Left ventricle myocardium superior (tissue), 1 donor: ENCODE results near the gene RSBN1L. TPM values are rescaled to one million over a fixed set of nuclear protein-coding genes. Genes with fewer than 3 reads are reported as not detected.
A peak's percentile ranks its signal among the peaks of the same experiment; 100 is the strongest.
"Not testable (repeated sequence)": the region's sequence is repeated elsewhere in the genome, so short reads cannot be mapped to it uniquely, and the experiment has no call there.

Source experiments
- ATAC-seq: fragments of 200-7000 bp; cut with Tn5 transposase; one replicate; pipeline ENCODE4 v1.9.1; 2020; ENCODE audit warnings: mild to moderate bottlenecking, moderate library complexity
- DNase-seq: peaks from one replicate; pipeline ENCODE4 v3.0.0-alpha.2; 2020
- intact Hi-C: fragments of 100-400 bp; cut with micrococcal nuclease; formaldehyde crosslinking; loops from one replicate; pipeline ENCODE4 v1.11.0; 2022
- total RNA-seq: library from RNA; stranded (reverse); fragmentation: NEBNext Ultra II Directional; extraction: Animal tissue kit (Norgen Biotek cat#: 25700); gene quantifications from one replicate; pipeline ENCODE4 v1.2.1, GENCODE V29; 2021
- donor health status: DM: no; HTN: yes; CAD: no; lungs with severe emphysema.

RSBN1L gene
- total RNA-seq, 1 donor from 2014 or later = 10.1 TPM

- intact Hi-C loops = no loop called here
- ATAC-seq (peak; percentile 68), DNase-seq (no peak)
Observed at GRCh38 chr7:77685233-77685632, 11.0 kb upstream of the RSBN1L start.

- no peak for ATAC-seq
- no peak for DNase-seq
- intact Hi-C loops = no loop called here
Observed at GRCh38 chr7:77687100-77687746, 9.0 kb upstream of the RSBN1L start.

GRCh38 chr7:77687747-77688144 is 8.5 kb upstream of the RSBN1L start:
- intact Hi-C loops = no loop called here
- no peak for ATAC-seq
- DNase-seq = no peak

GRCh38 chr7:77690289-77690688 is 6.0 kb upstream of the RSBN1L start:
- no peak for DNase-seq
- intact Hi-C loops = no loop called here
- ATAC-seq = no peak

GRCh38 chr7:77691892-77692491 is 4.3 kb upstream of the RSBN1L start:
- intact Hi-C loops = no loop called here
- DNase-seq = no peak

GRCh38 chr7:77693830-77694583 is 2.3 kb upstream of the RSBN1L start:
- intact Hi-C loops = no loop called here
- DNase-seq = no peak
- ATAC-seq = no peak

More at GRCh38 chr7:77691892-77692491, 4.3 kb upstream of the RSBN1L start:
- ATAC-seq = no peak

- peak; percentile 74 for DNase-seq
- intact Hi-C loops = no loop called here
Observed at GRCh38 chr7:77696643-77697534, 630 bp downstream of the RSBN1L start.

GRCh38 chr7:77697535-77697831 is 1.2 kb downstream of the RSBN1L start:
- peak; percentile 52 for DNase-seq
- peak; percentile 52 for ATAC-seq
- intact Hi-C loops = no loop called here

More at GRCh38 chr7:77696643-77697534, 630 bp downstream of the RSBN1L start:
- peak; percentile 76 for ATAC-seq

- DNase-seq (no peak), ATAC-seq (no peak)
- intact Hi-C loops = no loop called here
Observed at GRCh38 chr7:77698042-77698625, 1.9 kb downstream of the RSBN1L start.

- no peak for DNase-seq
- ATAC-seq = no peak
- intact Hi-C loops = no loop called here
Observed at GRCh38 chr7:77699056-77699455, 2.8 kb downstream of the RSBN1L start.

GRCh38 chr7:77702513-77702912 is 6.3 kb downstream of the RSBN1L start:
- intact Hi-C loops = no loop called here
- DNase-seq = no peak
- no peak for ATAC-seq

GRCh38 chr7:77702968-77703472 is 6.8 kb downstream of the RSBN1L start:
- no peak for DNase-seq
- intact Hi-C loops = no loop called here
- ATAC-seq = no peak

GRCh38 chr7:77703669-77704068 is 7.4 kb downstream of the RSBN1L start:
- ATAC-seq, intact Hi-C loops, DNase-seq: not testable (repeated sequence)

- intact Hi-C loops = no loop called here
- DNase-seq = no peak
- ATAC-seq = no peak
Observed at GRCh38 chr7:77707504-77707992, 11.3 kb downstream of the RSBN1L start.

GRCh38 chr7:77710067-77710466 is 13.8 kb downstream of the RSBN1L start:
- ATAC-seq = no peak
- no peak for DNase-seq
- intact Hi-C loops = no loop called here

GRCh38 chr7:77710861-77711260 is 14.6 kb downstream of the RSBN1L start:
- intact Hi-C loops = no loop called here
- ATAC-seq (no peak), DNase-seq (no peak)

- DNase-seq = no peak
- ATAC-seq = no peak
- intact Hi-C loops = no loop called here
Observed at GRCh38 chr7:77714195-77714594, 17.9 kb downstream of the RSBN1L start.

GRCh38 chr7:77714931-77715330 is 18.7 kb downstream of the RSBN1L start:
- ATAC-seq, DNase-seq, intact Hi-C loops: not testable (repeated sequence)

GRCh38 chr7:77716804-77717203 is 20.5 kb downstream of the RSBN1L start:
- intact Hi-C loops = no loop called here
- DNase-seq (no peak), ATAC-seq (no peak)
